COLO668 (cell line): ENCODE data around the gene BACH2.
"Not testable (repeated sequence)": the region's sequence is repeated elsewhere in the genome, so short reads cannot be mapped to it uniquely, and the experiment has no call there.

Experiments
- DNase-seq: peaks from one replicate; lab custom pipeline; 2025; ENCODE audit not compliant: unreplicated experiment; lab: John Stamatoyannopoulos, UW

Gene BACH2

DNA sequence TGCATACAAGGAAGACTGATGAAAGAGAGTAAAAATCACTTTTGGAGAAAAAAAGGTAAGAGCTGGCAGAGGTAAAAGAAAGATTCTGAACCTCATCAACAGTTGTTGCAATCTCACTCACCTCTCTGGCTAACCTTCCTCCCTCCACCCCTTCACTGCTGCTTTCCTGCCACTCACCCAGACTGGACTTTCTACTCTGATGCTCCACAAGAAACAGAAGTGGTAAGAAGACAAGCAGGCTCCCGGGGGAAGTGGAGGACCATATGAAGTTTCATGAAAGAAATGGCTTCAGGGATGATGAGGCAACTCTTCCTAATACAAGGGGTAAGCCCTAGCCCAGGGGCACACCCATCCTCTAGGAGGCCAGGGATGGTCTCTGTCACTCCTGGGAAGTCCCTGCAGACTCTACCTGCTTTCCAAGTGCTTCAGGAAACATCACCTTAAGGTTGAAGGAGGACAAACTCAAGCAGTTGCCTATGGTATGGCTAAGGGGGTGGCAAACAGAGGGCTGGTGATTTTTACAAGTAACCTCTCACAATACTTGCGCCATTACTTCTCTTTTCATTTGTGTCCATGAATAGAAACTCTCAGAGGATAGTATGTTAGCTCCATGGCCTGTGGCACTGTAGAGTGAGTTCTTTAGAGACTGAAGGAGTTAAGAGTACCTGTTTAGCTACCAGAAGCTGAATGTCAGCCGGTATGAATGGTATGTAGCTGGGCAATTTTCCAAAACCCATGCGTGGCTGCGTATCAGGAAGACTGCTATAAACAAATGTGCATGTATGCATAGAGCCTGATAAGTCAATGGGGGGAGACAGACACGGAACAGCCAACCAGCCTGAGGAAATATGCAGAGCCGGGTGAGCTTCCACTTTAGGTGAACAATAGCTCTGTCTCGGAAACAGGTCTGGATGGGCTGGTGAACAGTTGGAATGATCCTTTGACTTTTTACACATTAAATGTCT is 112.0 kb downstream of the BACH2 start:
- no peak for DNase-seq

DNA sequence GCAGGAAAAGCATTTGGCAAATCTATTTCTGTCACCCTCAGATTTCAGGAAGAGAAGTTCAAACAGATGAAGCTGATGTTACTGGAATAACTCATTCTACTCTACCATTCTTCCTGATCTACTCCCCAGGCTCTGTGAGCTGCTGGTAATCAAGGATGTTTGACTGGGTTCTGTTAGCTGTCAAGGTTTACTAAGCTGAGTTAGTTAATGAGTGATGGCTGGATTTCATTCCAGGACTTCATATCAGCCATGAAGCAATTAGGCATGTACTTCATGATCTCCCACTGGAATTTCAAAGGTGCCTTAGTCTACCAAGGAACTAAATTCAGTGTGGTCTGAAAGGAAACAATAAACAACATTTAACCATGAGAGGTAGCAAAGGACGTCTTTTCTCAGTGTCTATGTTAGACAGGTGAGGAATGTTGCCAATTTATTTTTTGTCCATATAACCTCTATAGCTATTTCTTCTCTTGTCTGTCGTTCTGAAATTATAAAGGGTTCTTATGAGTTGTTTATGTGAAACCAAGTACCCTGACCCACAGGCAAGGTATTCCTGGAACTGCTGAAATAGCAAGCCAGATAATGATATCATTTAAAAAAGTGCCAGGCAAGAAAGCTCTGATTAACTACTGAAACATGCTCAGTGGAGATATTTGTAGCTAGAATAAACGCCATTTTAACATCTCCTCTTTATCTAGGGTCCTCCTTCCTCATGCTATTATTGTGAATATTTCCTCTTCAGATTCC is 112.9 kb downstream of the BACH2 start:
- no peak for DNase-seq

DNA sequence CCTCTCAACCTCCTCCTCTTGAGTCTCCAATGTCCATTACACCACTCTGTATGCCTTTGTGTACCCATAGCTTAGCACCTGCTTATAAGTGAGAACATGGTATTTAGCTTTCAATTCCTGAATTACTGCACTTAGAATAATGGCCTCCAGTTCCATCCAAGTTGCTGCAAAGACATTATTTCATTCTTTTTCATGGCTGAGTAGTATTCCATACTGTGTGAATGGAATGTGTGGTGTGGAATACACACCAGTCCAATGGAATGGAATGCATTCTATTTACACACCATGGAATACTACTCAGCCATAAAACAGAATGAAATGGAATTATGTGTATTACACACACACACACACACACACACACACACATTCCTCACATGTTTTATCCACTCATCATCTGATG is 116.1 kb downstream of the BACH2 start:
- no peak for DNase-seq

DNA sequence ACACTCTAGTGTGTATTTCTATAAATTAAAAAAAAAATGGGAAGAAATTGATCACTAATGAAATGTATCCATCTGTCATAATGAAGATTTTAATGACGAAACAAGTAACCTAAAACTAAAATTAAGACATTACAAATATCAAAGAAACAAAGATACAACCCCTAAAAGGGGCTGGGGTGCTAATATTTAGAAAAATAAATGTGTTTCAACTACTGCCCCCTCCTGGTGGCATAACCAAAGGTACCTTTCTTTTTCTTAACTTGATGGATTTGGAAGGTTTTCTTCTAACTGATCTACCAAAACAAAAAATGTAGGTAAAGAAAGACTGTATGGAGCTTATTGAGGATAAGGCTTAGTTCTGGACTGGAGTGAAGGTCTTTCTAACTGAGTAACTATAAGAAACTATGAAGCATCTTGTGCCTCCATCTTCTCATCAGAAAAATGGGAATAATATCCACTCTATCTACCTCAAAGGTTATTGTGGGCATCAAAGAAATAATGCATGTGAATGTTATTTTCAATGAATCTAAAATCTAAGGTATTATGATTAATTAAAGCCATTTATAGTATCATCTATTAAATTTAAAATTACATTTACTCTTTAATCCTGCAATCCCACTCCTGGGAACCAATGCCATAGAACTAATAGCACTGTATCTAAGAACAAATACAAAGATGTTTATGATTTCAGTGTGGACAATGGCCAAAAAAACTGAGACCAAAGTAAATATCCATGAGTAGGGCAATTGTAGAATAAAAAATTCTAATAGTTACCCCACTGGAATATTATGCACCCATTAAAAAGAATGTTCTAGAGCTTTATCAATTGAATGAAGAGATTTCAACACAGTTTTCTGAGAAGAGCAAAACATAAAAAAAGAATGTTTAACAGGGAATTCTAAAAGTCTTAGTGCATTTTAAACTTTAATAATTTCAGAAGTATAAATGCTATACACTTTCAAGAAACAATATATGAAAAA is 117.2 kb downstream of the BACH2 start:
- no peak for DNase-seq

DNA sequence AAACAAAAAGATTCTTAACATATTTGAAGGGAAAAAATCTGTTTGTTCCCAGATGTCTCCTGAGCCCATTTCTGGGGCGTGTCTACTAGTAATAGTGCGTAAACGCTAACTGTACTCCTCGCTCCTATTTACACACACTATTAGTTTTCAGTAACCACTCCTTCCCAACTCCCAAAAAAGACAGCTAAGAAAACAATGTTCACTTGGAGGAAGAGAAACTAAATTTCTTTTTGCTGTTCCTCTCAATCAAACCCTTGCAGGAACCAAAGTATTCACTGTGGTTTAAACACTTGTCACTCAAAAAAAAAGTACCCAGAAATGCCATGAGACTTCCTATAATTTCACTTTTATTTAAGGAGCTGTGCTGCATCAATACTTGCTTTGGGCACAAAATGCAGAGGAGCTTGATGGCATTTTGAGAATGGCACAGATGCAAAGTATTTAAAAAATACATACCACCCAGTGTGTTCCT is 118.2 kb downstream of the BACH2 start:
- DNase-seq = no peak

DNA sequence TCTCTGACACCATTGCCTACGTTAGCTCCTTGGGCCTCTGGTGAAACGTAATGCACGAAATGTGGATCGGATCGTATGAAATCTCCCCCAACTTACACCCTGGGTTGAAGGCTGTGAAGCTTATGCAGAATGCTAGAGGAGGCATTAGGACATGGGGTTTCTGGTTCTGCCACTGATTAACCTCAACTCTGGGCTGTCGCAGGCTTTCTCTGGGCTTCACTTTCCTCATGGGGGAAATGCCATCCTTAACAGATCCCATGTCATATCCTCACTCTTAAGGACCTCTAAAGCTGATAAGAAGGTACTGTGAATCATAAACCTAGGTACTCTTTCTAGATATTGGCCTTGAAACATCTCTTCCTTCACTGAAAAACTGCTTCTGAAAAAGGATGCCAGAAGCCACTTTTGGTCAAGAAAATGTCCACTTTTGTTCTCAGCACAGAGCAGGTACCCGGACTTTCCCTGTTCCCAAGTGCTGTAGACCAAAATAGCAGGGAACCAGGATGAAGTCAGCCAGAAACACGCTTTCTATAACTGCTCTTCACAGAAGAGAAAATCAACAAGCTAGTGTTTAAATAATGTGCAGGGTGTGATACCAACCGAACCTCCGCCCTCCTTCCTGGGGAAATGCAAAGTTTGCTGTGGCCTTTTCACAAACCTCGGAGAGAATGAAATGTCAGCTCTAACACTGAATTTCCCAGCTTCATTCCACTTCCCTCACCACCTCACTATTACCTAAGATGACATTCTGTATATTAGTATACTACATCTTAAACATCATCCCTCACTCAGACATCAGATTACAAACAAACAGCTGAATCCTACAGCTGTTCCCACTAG is 118.9 kb downstream of the BACH2 start:
- no peak for DNase-seq

DNA sequence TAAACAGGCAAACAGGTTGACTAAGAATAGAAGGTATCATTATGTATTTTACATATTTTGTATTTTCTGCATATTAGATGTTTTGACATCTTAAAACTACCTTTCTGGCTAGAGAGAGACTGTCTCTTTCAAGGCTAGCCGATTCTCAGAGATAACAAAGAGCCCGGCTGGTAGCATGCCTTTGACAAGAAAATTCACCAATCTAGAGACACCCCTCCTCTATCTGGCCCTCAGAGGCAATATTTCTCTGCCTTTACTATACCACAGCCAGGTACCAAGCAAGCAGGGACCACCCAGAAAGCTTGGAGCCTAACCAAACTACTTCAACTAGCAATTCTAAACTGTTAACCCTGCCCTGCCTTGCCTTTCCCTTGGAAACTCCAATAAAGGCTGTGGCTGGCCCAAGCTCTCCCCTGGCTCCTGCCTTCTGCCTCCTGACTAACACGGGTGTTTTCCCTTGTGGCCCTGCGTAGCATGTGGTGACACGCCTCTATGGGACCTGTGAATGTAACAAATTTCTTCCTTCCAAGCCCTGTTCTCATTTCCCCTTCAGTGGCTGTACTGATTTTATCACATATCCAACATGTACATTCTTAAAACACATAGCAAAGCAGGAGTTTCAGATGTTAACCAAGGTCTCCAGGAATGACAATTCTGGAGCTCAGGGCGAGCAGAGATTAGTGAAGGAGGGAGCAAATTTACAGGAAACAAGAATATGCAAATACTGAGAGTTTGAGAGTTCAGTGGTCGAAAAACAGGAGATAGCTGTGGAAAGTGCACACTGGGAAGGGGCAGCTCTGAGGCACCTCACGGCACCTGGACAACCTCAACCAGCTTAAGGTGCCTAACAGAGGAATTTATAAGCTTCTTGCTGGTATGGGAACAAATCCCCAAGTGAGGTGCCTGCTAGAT is 120.8 kb downstream of the BACH2 start:
- DNase-seq = no peak

DNA sequence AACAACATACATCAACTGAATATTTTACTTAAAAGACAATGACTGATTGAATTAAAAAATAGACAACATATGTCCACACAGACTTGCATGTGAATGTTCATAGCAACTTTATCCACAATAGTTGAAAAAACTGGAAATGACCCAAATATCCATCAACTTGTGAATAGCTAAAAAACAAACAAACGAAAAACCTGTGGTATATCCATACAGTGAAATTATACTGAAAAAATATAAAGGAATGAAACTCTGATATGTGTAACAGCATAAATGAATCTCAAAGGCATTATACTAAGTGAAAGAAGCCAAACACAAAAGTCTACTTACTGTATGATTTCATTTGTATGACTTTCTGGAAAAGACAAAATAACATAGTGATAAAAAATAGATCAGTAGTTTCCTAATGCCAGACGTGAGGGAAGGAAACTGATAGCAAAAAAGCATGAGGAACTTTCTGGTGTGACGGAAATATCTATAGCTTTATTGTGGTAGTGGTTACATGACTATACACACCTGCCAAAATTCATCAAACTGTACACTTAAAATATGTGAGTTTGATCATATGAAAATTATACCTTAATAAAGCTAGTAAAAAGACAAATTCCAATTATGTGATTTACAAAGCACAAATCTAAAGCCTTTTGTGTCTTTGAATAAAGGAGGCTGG is 123.2 kb downstream of the BACH2 start:
- DNase-seq = no peak

DNA sequence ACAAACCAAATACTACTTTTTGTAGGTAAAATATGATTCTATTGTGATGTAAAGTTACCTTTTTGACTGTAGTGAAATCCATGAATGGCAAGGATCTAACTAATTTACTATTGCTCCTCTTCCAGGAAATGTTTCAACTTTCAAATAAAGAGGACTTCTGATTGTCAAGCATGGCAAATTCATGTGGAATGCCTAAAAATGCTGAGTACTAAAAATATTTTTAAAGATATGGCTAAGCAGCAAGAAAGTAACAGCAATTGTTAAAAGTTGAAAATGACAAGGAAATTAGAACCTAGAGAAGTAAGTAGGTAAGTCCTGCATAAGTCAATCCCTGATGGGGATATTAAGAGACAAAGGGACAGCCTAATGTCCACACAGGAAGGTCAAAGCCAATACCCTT is 126.0 kb downstream of the BACH2 start:
- no peak for DNase-seq

DNA sequence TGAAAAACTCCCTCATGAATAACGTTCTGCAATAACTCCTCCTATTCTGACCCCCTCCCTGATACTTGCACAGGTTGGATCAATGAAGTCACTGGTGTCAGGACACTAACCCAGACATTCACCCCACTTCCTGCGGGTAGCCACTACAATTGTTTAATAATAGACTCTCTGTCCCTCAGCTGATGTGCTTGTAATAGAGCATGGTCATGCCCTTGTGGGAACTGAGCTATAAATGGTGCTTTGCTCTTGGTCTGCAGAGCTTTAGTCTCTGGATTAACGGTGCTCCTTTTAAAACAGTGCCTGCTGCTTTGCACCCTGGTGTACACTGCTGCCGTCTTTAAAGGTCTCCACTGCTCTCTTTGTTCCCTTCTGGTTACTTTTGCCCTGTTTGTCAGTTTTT is 127.3 kb downstream of the BACH2 start:
- no peak for DNase-seq

DNA sequence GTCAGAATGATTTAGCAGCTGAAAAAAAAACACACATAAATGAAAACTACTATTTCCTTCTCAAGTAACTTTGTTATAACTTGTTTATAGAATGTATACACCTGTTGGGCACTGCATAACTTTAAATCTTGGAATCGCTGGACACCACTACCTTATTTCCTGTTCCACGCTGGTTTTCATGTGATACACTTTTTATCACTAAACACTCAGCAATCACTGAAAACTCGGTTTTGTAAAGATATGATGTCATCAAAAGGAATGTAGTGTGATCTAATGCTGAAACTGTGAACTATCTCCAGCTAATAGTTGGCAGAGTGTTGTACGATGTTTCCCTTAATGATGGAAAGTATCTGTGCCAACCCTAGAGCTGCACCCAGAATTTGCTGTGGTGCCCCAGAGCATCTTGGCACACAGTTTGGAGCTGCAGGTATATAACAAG is 127.9 kb downstream of the BACH2 start:
- DNase-seq = no peak

DNA sequence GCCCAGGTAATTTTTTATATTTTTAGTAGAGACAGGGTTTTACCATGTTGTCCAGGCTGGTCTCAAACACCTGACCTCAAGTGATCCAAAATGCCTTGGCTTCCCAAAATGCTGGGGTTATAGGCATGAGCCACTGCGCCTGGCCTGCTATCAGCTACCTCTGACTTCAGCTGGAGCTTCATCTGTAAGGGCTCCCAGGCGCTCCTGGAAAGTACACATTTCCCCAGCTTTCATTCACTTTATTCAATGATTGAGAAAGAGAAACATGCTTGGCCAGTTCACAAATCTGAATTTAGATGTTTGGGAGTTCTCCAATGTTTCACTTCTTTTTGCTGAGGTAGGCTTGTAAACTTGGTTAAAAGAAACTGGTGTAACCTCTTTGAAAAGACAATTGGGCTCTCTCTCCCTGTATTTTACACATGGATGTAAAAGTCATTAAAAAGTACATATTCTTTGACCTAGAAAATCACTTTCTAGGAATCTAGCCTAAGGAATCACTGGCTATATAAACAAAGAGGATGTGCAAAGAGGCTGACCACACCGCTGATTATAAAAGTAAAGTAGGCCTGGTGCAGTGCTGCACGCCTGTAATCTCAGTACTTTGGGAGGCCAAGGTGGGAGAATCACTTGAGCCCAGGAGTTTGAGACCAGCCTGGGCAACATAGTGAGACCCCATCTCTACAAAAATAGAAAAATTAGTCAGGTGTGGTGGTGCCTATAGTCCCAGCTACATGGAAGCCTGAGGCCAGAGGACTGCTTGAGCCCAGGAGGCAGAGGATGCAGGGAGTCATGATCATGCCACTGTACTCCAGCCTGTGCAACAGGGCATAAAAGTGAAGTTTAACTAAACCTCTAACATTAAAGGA is 128.9 kb downstream of the BACH2 start:
- DNase-seq = no peak

DNA sequence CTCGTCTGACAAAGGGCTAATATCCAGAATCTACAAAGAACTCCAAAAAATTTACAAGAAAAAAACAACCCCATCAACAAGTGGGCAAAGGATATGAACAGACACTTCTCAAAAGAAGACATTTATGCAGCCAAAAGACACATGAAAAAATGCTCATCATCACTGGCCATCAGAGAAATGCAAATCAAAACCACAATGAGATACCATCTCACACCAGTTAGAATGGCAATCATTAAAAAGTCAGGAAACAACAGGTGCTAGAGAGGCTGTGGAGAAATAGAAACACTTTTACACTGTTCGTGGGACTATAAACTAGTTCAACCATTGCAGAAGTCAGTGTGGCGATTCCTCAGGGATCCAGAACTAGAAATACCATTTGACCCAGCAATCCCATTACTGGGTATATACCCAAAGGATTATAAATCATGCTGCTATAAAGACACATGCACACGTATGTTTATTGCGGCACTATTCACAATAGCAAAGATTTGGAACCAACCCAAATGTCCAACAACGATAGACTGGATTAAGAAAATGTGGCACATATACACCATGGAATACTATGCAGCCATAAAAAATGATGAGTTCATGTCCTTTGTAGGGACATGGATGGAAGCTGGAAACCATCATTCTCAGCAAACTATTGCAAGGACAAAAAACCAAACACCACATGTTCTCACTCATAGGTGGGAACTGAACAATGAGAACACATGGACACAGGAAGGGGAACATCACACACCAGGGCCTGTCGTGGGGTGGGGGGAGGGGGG is 130.3 kb downstream of the BACH2 start:
- DNase-seq = not testable (repeated sequence)

DNA sequence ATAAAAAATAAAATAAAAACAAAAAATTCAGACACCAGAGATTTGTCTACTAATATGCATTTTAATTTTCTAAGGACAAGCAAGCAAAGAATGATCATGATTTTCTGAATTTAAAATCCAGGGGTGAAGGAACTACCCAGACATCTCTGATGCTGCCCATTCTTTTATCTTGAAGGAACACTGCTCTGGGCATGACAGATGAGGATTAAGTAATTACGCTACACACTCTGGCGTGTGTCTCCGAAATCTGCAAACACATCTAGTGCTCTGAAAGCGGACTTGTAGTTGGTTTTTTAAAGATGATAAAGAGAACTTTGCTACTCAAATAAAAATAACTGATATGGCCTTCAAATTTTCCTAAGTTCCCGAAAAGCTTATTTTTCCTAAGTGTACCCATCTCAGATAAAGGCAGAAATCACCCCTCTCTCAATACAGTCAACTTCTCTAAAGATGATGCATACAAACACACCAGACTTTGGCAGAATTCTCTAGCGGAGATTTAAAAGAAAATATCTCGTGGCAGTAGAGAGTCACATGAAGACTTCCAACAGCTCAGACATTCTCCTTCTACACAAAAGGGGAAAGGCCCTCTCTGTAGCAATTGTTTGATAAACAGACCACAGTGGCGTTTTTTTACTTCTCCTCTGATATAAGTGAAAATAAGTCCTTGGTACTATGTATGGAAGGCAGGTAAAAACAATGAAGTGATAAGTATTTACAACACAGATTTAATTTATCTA is 133.8 kb downstream of the BACH2 start:
- DNase-seq = no peak

DNA sequence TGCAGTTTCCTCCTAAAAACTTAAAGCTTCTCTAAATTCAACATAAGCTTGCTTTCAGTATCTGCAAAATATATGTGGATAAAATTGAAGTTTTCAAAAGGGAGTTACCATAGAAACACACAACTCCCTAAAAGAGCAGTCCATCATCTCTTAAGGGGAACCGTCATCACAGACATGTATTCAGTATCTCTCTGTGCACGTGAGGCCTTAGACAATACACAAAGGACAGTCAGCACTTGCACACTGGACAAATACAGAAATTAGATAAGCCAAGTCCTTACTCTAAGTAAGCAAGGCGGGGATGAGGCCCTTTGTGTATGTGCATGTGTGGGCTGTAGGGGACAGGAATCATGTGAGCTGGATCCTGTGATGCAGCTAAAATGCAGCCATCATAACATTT is 136.6 kb downstream of the BACH2 start:
- DNase-seq = peak; percentile 2

DNA sequence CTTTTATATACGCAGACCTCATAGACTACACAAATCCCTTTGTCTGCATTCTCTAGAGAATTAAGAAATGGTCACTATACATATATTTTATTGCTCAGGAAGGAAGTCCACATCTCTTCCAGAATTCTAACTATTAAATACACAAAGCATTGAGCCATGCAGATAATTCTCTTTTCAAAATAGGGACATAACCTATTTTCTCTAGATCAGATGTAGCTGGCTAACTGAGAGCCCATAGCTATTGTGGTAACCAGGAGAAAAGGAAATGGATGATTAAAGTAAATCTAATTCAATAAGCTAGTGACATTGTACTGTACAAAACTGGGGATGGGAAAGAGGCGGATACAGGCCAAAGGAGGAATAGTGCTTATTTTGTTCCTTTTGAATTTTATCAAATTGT is 137.2 kb downstream of the BACH2 start:
- DNase-seq = no peak
